KMS-11 (cell line): ENCODE data around the gene UNC5B.

Source experiments
- H2AFZ ChIP-seq: fragments of 200-600 bp; sonication (generic); 2 replicates; pipeline ENCODE4 v1.6.1; 2016; ENCODE audit warnings: antibody characterized with exemption, mixed run types, low read depth
- H3K27ac ChIP-seq: fragments of 200-600 bp; sonication (generic); 2 replicates; pipeline ENCODE4 v1.6.1; 2016; ENCODE audit warnings: mild to moderate bottlenecking, mixed run types
- H3K27me3 ChIP-seq: fragments of 200-600 bp; sonication (generic); 2 replicates; pipeline ENCODE4 v1.6.1; 2017; ENCODE audit warnings: mild to moderate bottlenecking, low read depth, mixed run types, moderate library complexity; ENCODE audit not compliant: insufficient read depth
- H3K36me3 ChIP-seq: fragments of 200-600 bp; sonication (generic); 2 replicates; pipeline ENCODE4 v1.6.1; 2017; ENCODE audit warnings: mild to moderate bottlenecking, mixed run types; ENCODE audit not compliant: insufficient read depth
- H3K4me1 ChIP-seq: fragments of 200-600 bp; sonication (generic); 2 replicates; pipeline ENCODE4 v1.6.1; 2016; ENCODE audit warnings: mild to moderate bottlenecking, low read depth, mixed run types; ENCODE audit not compliant: poor library complexity, severe bottlenecking
- H3K4me2 ChIP-seq: fragments of 200-600 bp; sonication (generic); 2 replicates; pipeline ENCODE4 v1.7.0; 2016; ENCODE audit warnings: mild to moderate bottlenecking, mixed run types
- H3K4me3 ChIP-seq: fragments of 200-600 bp; sonication (generic); IDR thresholded peaks from 2 replicates; pipeline ENCODE4 v1.6.1; 2017; ENCODE audit warnings: low read depth, low read length, mixed read lengths; ENCODE audit not compliant: insufficient read depth
- H3K79me2 ChIP-seq: fragments of 200-600 bp; sonication (generic); 2 replicates; pipeline ENCODE4 v1.6.1; 2016; ENCODE audit warnings: low read depth, mixed run types; ENCODE audit not compliant: insufficient read depth
- H3K9ac ChIP-seq: fragments of 200-600 bp; sonication (generic); 2 replicates; pipeline ENCODE4 v1.6.1; 2016; ENCODE audit warnings: mild to moderate bottlenecking, mixed run types
- H4K20me1 ChIP-seq: fragments of 200-600 bp; sonication (generic); 2 replicates; pipeline ENCODE4 v1.6.1; 2016; ENCODE audit warnings: mild to moderate bottlenecking, mixed run types; ENCODE audit not compliant: insufficient read depth
- CTCF ChIP-seq: fragments of 200-600 bp; sonication (generic); conservative IDR thresholded peaks from 2 replicates; pipeline ENCODE4 v1.6.1; 2017; ENCODE audit warnings: low read depth, mild to moderate bottlenecking, antibody characterized with exemption, low read length, moderate library complexity, mixed read lengths

The UNC5B gene

GRCh38 chr10:71187197-71187596 is 25.2 kb upstream of the UNC5B start:
- H3K4me1 ChIP-seq: no peaks in the 10 kb centered on the region
- H3K79me2 ChIP-seq: no peaks in the 10 kb centered on the region
- no peaks in the 10 kb centered on the region for H3K36me3 ChIP-seq
- no peaks in the 10 kb centered on the region for H4K20me1 ChIP-seq
- no peak overlapping the region for H3K4me3 ChIP-seq
- H3K4me2 ChIP-seq: no peak overlapping the region
- H3K27me3 ChIP-seq: no peaks in the 10 kb centered on the region
- H3K27ac ChIP-seq: no peak overlapping the region
- H3K9ac ChIP-seq: no peak overlapping the region
- TF ChIP-seq CTCF: no peak
- H2AFZ ChIP-seq: no peak overlapping the region

- no peak overlapping the region for H3K27ac ChIP-seq
- TF ChIP-seq CTCF: no peak
- H3K4me2 ChIP-seq: no peak overlapping the region
- no peak overlapping the region for H3K4me3 ChIP-seq
- H3K36me3 ChIP-seq: no peaks in the 10 kb centered on the region
- H4K20me1 ChIP-seq: no peaks in the 10 kb centered on the region
- H3K79me2 ChIP-seq: no peaks in the 10 kb centered on the region
- H3K4me1 ChIP-seq: no peaks in the 10 kb centered on the region
- no peak overlapping the region for H3K9ac ChIP-seq
- H2AFZ ChIP-seq: no peak overlapping the region
- H3K27me3 ChIP-seq: no peaks in the 10 kb centered on the region
Observed at GRCh38 chr10:71187600-71187999, 24.8 kb upstream of the UNC5B start.

- H3K36me3 ChIP-seq: no peaks in the 10 kb centered on the region
- no peak overlapping the region for H2AFZ ChIP-seq
- no peak overlapping the region for H3K27ac ChIP-seq
- no peak overlapping the region for H3K4me2 ChIP-seq
- no peaks in the 10 kb centered on the region for H4K20me1 ChIP-seq
- no peaks in the 10 kb centered on the region for H3K4me1 ChIP-seq
- no peaks in the 10 kb centered on the region for H3K79me2 ChIP-seq
- no peaks in the 10 kb centered on the region for H3K27me3 ChIP-seq
- H3K4me3 ChIP-seq: no peak overlapping the region
- no peak overlapping the region for H3K9ac ChIP-seq
- TF ChIP-seq CTCF: no peak
Observed at GRCh38 chr10:71188201-71188600, 24.2 kb upstream of the UNC5B start.

GRCh38 chr10:71191019-71191418 is 21.4 kb upstream of the UNC5B start:
- H3K4me1 ChIP-seq: no peaks in the 10 kb centered on the region
- no peak for TF ChIP-seq CTCF
- H3K79me2 ChIP-seq: no peaks in the 10 kb centered on the region
- H3K4me2 ChIP-seq: no peak overlapping the region
- no peak overlapping the region for H3K27ac ChIP-seq
- H3K27me3 ChIP-seq: no peaks in the 10 kb centered on the region
- no peaks in the 10 kb centered on the region for H3K36me3 ChIP-seq
- no peak overlapping the region for H3K9ac ChIP-seq
- H2AFZ ChIP-seq: no peak overlapping the region
- H4K20me1 ChIP-seq: no peaks in the 10 kb centered on the region
- no peak overlapping the region for H3K4me3 ChIP-seq
